AG09309 (cell line): Measurements from ENCODE around the gene FBXO33.
"Not testable (repeated sequence)": the region's sequence is repeated elsewhere in the genome, so short reads cannot be mapped to it uniquely, and the experiment has no call there.

Experiments used
- DNase-seq: peaks from one replicate; pipeline ENCODE4 v3.0.0-alpha.2; 2010; ENCODE audit warnings: low read depth
- H3K4me3 ChIP-seq: 2 replicates; pipeline ENCODE4 v1.5.1; 2011; ENCODE audit warnings: mild to moderate bottlenecking, low read depth, low read length, moderate library complexity; ENCODE audit not compliant: control insufficient read depth
- CTCF ChIP-seq: IDR thresholded peaks from 2 replicates; pipeline ENCODE4 v1.5.1; 2011; ENCODE audit warnings: mild to moderate bottlenecking, low read depth, low read length, inconsistent platforms; ENCODE audit not compliant: insufficient read depth, control insufficient read depth; ENCODE audit errors: missing control alignments

FBXO33 gene

GRCh38 chr14:39360316-39360715 is 71.9 kb downstream of the FBXO33 start:
- no peak for DNase-seq
- TF ChIP-seq CTCF = no peak
- no peak overlapping the region for H3K4me3 ChIP-seq

GRCh38 chr14:39359069-39359468 is 73.2 kb downstream of the FBXO33 start:
- not testable (repeated sequence) for H3K4me3 ChIP-seq, DNase-seq

GRCh38 chr14:39351708-39352107 is 80.5 kb downstream of the FBXO33 start:
- no peak for TF ChIP-seq CTCF
- no peak for DNase-seq
- H3K4me3 ChIP-seq = no peak overlapping the region

- no peak for TF ChIP-seq CTCF
- H3K4me3 ChIP-seq = no peak overlapping the region
- no peak for DNase-seq
These were observed 81.4 kb downstream of the FBXO33 start for GRCh38 chr14:39350866-39351265.
